Osteocyte (in vitro differentiated cells): ENCODE measurements around the gene TSPAN18. TPM values are rescaled to one million over a fixed set of nuclear protein-coding genes. Genes with fewer than 3 reads are reported as not detected.

ENCODE experiments used
- DNase-seq: peaks from one replicate; pipeline ENCODE4 v3.0.0; 2021; ENCODE audit warnings: mixed read lengths; ENCODE audit not compliant: unreplicated experiment; ENCODE audit errors: extremely low spot score
- H3K27ac Mint-ChIP-seq: one replicate; pipeline ENCODE4 v1.8.0; 2021; ENCODE audit warnings: mild to moderate bottlenecking, mixed read lengths; ENCODE audit not compliant: unreplicated experiment
- H3K27me3 Mint-ChIP-seq: one replicate; pipeline ENCODE4 v1.8.0; 2021; ENCODE audit warnings: mixed read lengths; ENCODE audit not compliant: unreplicated experiment
- H3K36me3 Mint-ChIP-seq: one replicate; pipeline ENCODE4 v1.8.0; 2021; ENCODE audit warnings: mixed read lengths; ENCODE audit not compliant: unreplicated experiment
- H3K4me1 Mint-ChIP-seq: one replicate; pipeline ENCODE4 v1.8.0; 2021; ENCODE audit warnings: mixed read lengths; ENCODE audit not compliant: unreplicated experiment
- H3K4me3 Mint-ChIP-seq: one replicate; pipeline ENCODE4 v1.8.0; 2021; ENCODE audit warnings: mild to moderate bottlenecking, moderate library complexity, mixed read lengths; ENCODE audit not compliant: unreplicated experiment
- H3K9me3 Mint-ChIP-seq: one replicate; pipeline ENCODE4 v1.8.0; 2021; ENCODE audit warnings: mixed read lengths; ENCODE audit not compliant: unreplicated experiment
- total RNA-seq: library from RNA; stranded (reverse); gene quantifications from 2 replicates; pipeline ENCODE4 v1.2.1, GENCODE V29; 2021
- TF ChIP-seq, protein P1 (sequence below): fragments of 200-600 bp; sonication (generic); IDR thresholded peaks from 2 replicates; pipeline ENCODE4 v1.5.0; 2021; ENCODE audit warnings: antibody characterized with exemption, mild to moderate bottlenecking, moderate library complexity

Gene TSPAN18
- total RNA-seq, 1 donor from 2014 or later: 13.4 TPM

DNA sequence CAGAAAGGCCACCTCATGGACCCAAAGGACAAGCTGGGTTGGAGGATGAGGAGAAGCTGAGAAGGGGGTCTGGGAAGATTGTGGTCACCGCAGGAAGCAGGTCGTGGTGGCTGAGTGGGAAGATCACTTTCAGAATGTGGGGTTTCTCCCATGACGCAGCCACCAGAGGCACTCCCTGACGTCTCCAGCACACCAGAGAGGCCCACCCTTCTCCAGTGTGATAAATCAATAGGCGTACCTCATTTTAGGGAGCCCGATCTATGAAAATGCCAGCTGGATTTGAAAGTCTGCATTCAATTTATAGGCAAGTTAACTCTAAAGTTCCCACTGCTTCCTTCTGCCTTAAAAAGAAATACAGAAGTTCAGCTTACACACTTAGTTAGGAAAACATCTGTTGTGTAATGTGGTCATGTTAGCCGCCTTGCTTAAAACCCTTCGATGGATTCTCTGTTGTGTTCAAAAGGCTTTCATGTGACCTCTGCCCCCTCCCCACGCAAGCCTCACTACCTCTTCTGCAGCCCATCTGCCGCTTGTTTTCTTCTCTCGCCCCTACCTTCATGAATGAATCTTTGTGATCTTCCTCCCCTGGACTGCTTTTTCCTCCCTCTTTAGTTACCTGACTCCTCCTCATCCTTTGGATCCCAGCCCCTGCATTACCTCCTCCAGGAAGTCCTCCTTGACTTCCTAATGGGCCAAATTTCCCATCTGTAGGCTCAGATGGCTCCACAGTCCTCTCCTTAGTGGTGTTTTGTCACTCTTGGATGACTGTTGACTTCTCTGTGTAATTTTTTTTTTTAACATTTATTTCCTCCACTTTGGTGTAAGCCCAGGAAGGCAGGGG, 10.7 kb downstream of the TSPAN18 start:
- Mint-ChIP-seq H3K4me3 (no peak overlapping the region), H3K27ac (peak overlapping the region; percentile 67), H3K4me1 (peaks cover 46% of the 10 kb centered on the region), H3K9me3 (no peaks in the 10 kb centered on the region), H3K27me3 (no peaks in the 10 kb centered on the region), H3K36me3 (no peaks in the 10 kb centered on the region)
- DNase-seq: no peak
- TF ChIP-seq, protein P1, sequence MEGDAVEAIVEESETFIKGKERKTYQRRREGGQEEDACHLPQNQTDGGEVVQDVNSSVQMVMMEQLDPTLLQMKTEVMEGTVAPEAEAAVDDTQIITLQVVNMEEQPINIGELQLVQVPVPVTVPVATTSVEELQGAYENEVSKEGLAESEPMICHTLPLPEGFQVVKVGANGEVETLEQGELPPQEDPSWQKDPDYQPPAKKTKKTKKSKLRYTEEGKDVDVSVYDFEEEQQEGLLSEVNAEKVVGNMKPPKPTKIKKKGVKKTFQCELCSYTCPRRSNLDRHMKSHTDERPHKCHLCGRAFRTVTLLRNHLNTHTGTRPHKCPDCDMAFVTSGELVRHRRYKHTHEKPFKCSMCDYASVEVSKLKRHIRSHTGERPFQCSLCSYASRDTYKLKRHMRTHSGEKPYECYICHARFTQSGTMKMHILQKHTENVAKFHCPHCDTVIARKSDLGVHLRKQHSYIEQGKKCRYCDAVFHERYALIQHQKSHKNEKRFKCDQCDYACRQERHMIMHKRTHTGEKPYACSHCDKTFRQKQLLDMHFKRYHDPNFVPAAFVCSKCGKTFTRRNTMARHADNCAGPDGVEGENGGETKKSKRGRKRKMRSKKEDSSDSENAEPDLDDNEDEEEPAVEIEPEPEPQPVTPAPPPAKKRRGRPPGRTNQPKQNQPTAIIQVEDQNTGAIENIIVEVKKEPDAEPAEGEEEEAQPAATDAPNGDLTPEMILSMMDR: no peak

DNA sequence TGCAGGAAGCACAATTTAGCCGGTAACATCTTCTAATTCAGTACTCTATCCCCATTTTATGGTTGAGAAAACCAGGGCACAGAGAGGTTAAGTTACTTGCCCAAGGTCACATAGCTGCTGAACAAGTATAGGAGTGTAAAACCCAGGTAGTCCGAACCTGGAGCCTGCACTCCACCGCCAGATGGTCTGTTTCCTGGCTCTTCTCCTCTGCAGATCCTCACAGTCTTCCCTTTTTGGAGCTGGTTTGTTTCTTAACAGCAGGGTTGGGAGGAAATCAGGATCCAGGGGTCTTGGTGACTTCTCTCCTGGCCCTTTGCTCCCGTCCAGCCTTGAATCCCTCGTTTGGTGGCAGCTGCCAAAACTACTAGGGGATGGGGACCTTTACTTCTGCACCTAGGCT, 12.0 kb downstream of the TSPAN18 start:
- peaks cover 45% of the 10 kb centered on the region for H3K4me1 Mint-ChIP-seq
- H3K9me3 Mint-ChIP-seq: no peaks in the 10 kb centered on the region
- DNase-seq: no peak
- H3K4me3 Mint-ChIP-seq: no peak overlapping the region
- no peaks in the 10 kb centered on the region for H3K36me3 Mint-ChIP-seq
- no peak overlapping the region for H3K27ac Mint-ChIP-seq
- no peaks in the 10 kb centered on the region for H3K27me3 Mint-ChIP-seq
- TF ChIP-seq, protein P1: no peak

DNA sequence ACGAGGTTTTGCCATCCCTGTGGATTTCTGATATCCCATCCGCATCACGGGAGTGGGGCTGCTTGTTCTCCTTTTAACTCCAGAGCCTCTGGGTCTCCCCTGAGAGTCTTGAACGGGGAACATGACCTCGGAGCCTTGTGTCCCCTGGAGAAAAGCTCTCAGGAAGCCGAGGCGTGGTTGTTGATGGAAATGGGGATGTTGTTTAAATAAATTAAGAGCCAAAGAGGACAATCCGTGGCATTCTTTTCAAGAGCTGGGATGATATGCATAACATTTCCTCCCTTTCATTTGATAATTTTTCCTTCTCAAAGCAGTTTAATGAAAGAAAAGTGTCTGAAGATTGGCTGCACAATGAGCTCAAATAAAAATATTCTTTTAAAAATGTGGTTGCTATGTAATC, 14.2 kb downstream of the TSPAN18 start:
- H3K36me3 Mint-ChIP-seq: no peaks in the 10 kb centered on the region
- H3K9me3 Mint-ChIP-seq: no peaks in the 10 kb centered on the region
- H3K27me3 Mint-ChIP-seq: no peaks in the 10 kb centered on the region
- H3K4me1 Mint-ChIP-seq: peaks cover 27% of the 10 kb centered on the region
- DNase-seq: no peak
- no peak overlapping the region for H3K4me3 Mint-ChIP-seq
- TF ChIP-seq, protein P1: no peak
- no peak overlapping the region for H3K27ac Mint-ChIP-seq

DNA sequence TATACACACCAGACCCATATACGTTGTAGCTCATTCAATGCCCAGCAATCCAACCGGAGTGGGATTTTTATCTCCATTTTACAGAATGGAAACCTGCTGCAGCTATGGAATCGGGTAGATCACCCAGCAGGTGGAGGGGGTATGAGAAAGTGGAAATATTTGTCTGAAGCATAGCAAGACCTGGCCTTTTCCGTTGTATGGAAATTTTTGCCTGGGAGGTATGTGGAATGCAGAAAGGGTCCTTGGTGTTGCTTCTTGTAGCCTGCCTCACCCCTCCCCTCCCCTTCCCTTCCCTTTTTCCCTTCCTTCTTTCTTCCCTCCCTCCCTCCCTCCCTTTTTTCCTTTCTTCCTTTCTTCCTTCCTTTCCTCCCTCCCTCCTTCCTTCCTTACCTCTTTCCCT, 15.2 kb downstream of the TSPAN18 start:
- no peak overlapping the region for H3K27ac Mint-ChIP-seq
- no peak for DNase-seq
- TF ChIP-seq, protein P1: no peak
- H3K36me3 Mint-ChIP-seq: no peaks in the 10 kb centered on the region
- no peaks in the 10 kb centered on the region for H3K9me3 Mint-ChIP-seq
- peaks cover 17% of the 10 kb centered on the region for H3K4me1 Mint-ChIP-seq
- H3K4me3 Mint-ChIP-seq: no peak overlapping the region
- no peaks in the 10 kb centered on the region for H3K27me3 Mint-ChIP-seq

DNA sequence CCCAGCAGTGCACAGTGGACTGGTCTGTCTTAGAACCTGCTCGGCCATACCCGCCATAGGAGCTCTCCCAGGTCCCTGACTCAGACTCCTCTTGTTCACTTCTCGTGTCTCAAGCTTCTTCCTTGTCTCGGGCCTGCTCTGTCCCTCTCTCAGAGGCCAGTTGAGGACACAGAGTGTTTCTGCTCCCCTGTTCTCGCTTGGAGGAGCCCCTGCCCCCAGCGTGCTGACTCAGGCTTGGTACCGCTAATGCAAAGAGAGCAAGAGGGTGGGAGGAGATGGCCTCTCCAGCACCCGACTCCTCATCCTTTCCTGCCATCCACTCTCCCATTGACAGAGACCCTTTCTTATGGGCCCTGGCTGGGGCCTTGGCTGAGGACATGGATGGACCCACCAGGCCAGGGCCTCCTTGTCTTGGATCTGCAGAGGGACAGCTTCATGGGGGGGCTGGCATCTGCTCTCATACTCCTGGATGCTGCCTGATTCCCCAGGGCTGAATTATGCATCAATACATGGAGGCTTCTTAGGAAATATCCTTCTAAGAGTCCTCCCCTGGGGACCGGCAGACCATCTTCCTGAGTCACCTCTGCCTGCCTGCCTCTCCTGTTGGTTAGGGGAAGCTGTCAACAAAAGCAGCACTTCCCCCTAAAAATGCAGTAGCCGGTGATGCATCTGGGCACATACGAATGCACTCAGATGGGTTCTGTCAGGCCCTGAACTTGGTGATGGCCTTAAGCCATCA, 15.9 kb downstream of the TSPAN18 start:
- Mint-ChIP-seq H3K36me3 (no peaks in the 10 kb centered on the region), H3K27me3 (no peaks in the 10 kb centered on the region), H3K9me3 (no peaks in the 10 kb centered on the region), H3K4me1 (peaks cover 12% of the 10 kb centered on the region), H3K27ac (no peak overlapping the region), H3K4me3 (no peak overlapping the region)
- DNase-seq: no peak
- TF ChIP-seq, protein P1: no peak
